Spleen (tissue), 11 donors: ENCODE measurements around the gene TAGLN2. TPM values are rescaled to one million over a fixed set of nuclear protein-coding genes. Genes with fewer than 3 reads are reported as not detected.
A peak's percentile ranks its signal among the peaks of the same experiment; 100 is the strongest.

Source experiments
- DNase-seq: peaks from one replicate; pipeline ENCODE4 v3.0.0-alpha.2; 2020
- H3K27ac ChIP-seq, 8 donors: fragments of 200-600 bp; sonication (generic) in 7 of 8; 1 replicate in 4 of 8; 2 replicates in 4 of 8; pipeline versions ENCODE4 v1.5.0 to v1.8.0; 2016 to 2021; ENCODE audit warnings: inconsistent platforms in 4 of 8, mild to moderate bottlenecking in 4 of 8, moderate library complexity in 1 of 8
- H3K27me3 ChIP-seq, 7 donors: fragments of 200-600 bp; sonication (generic) in 6 of 7; replicated peaks in 1 of 7; 1 replicate in 4 of 7; 2 replicates in 3 of 7; pipeline versions ENCODE4 v1.5.0 to v1.8.0; 2016 to 2021; ENCODE audit warnings: inconsistent platforms in 3 of 7, mild to moderate bottlenecking in 1 of 7
- H3K36me3 ChIP-seq, 6 donors: fragments of 200-600 bp; sonication (generic) in 5 of 6; 1 replicate in 4 of 6; 2 replicates in 2 of 6; pipeline versions ENCODE4 v1.5.0 to v1.8.0; 2016 to 2021; ENCODE audit warnings: inconsistent platforms in 2 of 6
- H3K4me1 ChIP-seq, 6 donors: fragments of 200-600 bp; sonication (generic) in 5 of 6; 1 replicate in 3 of 6; 2 replicates in 3 of 6; pipeline versions ENCODE4 v1.5.0 to v1.8.0; 2016 to 2021; ENCODE audit warnings: inconsistent platforms in 3 of 6
- H3K4me3 ChIP-seq, 8 donors: fragments of 200-600 bp; sonication (generic) in 7 of 8; 1 replicate in 4 of 8; 2 replicates in 4 of 8; pipeline versions ENCODE4 v1.5.0 to v1.8.0; 2016 to 2021; ENCODE audit warnings: inconsistent platforms in 4 of 8, mild to moderate bottlenecking in 4 of 8, moderate library complexity in 2 of 8
- H3K9me3 ChIP-seq, 8 donors: fragments of 200-600 bp; sonication (generic) in 7 of 8; 1 replicate in 4 of 8; 2 replicates in 4 of 8; pipeline versions ENCODE4 v1.5.0 to v1.8.0; 2016 to 2021; ENCODE audit warnings: inconsistent platforms in 4 of 8
- CTCF ChIP-seq, 11 experiments: fragments of 200-600 bp in 7 of 11; fragments of 450-650 bp in 4 of 11; sonication (generic) in 4 of 11; IDR thresholded peaks in 8 of 11; conservative IDR thresholded peaks in 3 of 11; 1 replicate in 7 of 11; 2 replicates in 4 of 11; pipeline versions ENCODE4 v1.4.0 to v1.8.0; 2016 to 2021; ENCODE audit warnings: antibody characterized with exemption in 11 of 11, inconsistent platforms in 4 of 11, mild to moderate bottlenecking in 1 of 11
- POLR2A ChIP-seq, 3 donors: fragments of 450-650 bp; IDR thresholded peaks; one replicate each; pipeline ENCODE4 v1.5.1; 2017; ENCODE audit warnings: antibody characterized with exemption in 3 of 3, mild to moderate bottlenecking in 1 of 3
- POLR2AphosphoS5 ChIP-seq, 3 donors: sonication (generic); formaldehyde crosslinking; IDR thresholded peaks; one replicate each; pipeline ENCODE4 v1.5.1; 2017; ENCODE audit warnings: antibody characterized with exemption in 3 of 3
- WGBS, 5 donors: extraction: QIAGEN DNeasy Blood & Tissue Kit in 3 of 5; methylation state at CpG; one replicate each; pipeline versions ENCODE4 v1.1.5 to v1.1.7; 2013 to 2018; 5-methylcytosine and 5-hydroxymethylcytosine counted together
- intact Hi-C: fragments of 100-400 bp; cut with DNase I; formaldehyde crosslinking; loops from one replicate; pipeline ENCODE4 v1.15.0; 2023; ENCODE audit warnings: low total_unique reads
- polyA plus RNA-seq, 3 donors: library from polyadenylated mRNA; stranded (reverse); fragments of 200-250 nt; gene quantifications; one replicate each; pipeline ENCODE4 v1.2.1, GENCODE V29; 2013
- total RNA-seq, 7 donors: library from RNA; depleted of rRNA in 3 of 7; stranded (reverse); fragments of >200 nt in 3 of 7; fragmentation: NEBNext Ultra II Directional in 4 of 7; extraction: Animal tissue kit (Norgen Biotek cat#: 25700) in 4 of 7; gene quantifications; one replicate each; pipeline versions ENCODE4 v1.1.0 to v1.2.1, GENCODE V29; 2016 to 2021
- donor health status: healthy with polysubstance abuse.
- donor health status: DM: no; HTN: no; CAD: no; lungs with moderate emphysema.
- donor health status: DM: no; HTN: no; CAD: no.
- donor health status: Bipolar disorder and iron deficiency.
- donor health status: healthy.
- donor health status: DM: no; HTN: no; CAD: no.
- donor health status: DM: yes; HTN: yes; CAD: no.

TAGLN2 gene
- total and polyA plus RNA-seq, 10 donors: 341 to 525 (median 411) TPM

DNA sequence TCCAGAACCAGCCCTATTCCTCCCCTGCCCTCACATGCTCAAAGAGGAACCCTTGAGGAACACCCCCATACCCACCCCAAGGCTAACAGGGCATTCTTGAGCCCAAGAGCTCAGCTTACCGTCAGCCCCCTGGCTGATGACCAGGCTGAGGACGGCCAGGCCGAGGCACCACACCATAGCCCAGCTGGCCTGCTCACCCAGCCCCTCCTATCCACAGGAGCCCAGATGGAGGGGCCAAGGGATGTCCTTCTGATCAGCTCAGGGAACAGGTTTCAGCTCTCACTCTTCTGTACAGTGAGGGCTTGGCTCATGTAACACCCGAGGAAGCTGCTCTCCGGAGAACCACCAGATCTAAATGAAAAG is 18.0 kb upstream of the TAGLN2 start:
- H3K27me3 ChIP-seq: peaks cover 0 to 54% (median 21%) of the 10 kb centered on the region in 7 donors
- intact Hi-C loops: no loop called here
- no peak overlapping the region for H3K4me3 ChIP-seq
- DNase-seq: peak; percentile 40
- H3K4me1 ChIP-seq: peaks cover 0 to 18% (median 12%) of the 10 kb centered on the region in 6 donors
- TF ChIP-seq POLR2A (IDR thresholded peaks at IDR 0.05) (no peak), CTCF (IDR thresholded peaks at IDR 0.05 in 8 of 11, conservative IDR thresholded peaks at IDR 0.05 in 3 of 11) (no peak), POLR2AphosphoS5 (IDR thresholded peaks at IDR 0.05) (no peak)
- H3K36me3 ChIP-seq: no peaks in the 10 kb centered on the region
- no peaks in the 10 kb centered on the region for H3K9me3 ChIP-seq
- H3K27ac ChIP-seq: no peak overlapping the region
- 73 to 94% (median 82%) methylated on average over 5 of the region's 5 CpGs for WGBS, 5 donors

DNA sequence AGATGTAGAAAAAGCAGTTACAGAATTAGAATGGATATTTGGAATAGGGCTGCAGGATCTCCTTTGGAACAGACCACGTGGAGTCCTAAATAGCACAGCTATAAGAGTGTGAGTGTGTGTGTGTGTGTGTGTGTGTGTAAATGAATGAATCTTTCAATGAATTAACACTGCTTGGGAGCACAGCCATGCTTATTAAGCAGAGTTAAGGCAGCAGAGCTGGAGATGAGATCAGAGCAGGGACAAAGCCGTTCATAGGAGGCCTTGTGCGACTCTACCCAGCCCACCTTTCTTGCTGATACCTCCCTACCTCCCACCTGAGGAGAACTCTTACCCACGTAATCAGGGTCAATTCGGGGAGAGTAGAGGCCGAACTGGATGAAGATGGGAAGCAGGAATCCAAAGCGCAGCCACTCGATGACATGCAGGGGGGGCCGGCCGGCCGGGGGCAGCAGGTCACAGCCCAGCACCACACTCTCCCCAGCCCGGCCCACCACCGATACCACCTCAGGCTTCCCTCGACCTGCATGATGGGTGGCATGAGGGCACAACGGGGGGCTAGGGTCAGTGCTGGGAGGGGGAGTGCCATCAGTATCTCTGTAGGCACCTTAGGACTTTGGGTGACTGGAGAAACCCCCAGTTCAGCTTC is 17.4 kb upstream of the TAGLN2 start:
- Histone ChIP-seq H3K4me3 (no peak overlapping the region), H3K36me3 (no peaks in the 10 kb centered on the region), H3K4me1 (peaks cover 0 to 23% (median 15%) of the 10 kb centered on the region in 6 donors), H3K27me3 (peaks cover 0 to 54% (median 21%) of the 10 kb centered on the region in 7 donors), H3K27ac (no peak overlapping the region), H3K9me3 (no peaks in the 10 kb centered on the region)
- WGBS, 5 donors: 85 to 92% (median 90%) methylated on average over 15 of the region's 15 CpGs
- TF ChIP-seq CTCF (IDR thresholded peaks at IDR 0.05 in 8 of 11, conservative IDR thresholded peaks at IDR 0.05 in 3 of 11) (no peak), POLR2AphosphoS5 (IDR thresholded peaks at IDR 0.05) (no peak), POLR2A (IDR thresholded peaks at IDR 0.05) (no peak)
- intact Hi-C loops: no loop called here
- peak; percentile 33 for DNase-seq

DNA sequence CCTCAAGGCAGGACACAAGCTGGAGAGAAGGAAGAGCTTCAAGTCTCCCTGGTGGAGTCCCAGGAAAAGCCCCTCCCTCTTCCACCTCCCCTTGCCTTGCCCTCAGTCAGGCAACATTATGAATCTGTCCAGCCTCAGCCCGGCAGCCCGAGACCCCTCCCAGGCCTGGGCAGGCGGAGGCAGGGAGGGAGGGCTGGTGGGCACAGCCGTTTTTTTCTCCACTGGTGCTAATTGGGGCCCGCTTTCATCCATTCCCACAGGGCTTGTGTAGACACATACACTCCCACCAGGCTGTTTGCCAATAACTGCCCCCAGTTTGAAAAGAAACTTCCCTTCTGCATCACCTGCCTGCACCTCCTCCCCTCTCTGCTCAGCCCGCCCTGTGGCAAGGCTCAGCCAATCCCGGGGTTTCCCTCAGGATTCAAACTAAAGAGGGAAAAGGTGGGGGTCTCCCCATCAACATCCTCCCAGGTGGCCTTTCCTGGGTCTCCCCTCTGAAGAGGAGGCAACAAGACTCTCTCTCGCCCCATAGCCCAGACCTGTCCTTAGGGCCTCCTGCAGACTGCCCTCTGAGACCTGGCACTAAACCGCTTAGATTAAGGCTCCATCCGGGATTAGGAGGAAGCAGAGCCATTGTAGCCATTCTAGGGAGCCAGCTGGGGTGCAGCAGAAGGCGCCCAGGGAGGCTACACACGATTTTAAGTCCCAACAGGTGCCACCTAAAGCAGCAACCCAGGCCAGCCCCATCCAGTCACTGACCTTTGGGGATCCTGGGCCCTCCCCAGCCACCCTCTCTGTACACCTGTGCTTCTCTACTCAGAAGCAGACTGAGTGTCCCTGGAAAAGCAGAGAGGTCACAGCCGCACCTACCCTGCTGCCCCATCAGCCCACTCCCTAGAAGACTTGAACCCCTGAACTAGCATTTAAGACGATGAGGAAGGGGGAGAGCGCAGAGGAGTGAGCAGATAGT is 16.6 kb upstream of the TAGLN2 start:
- peak; percentile 52 for DNase-seq
- Histone ChIP-seq H3K27ac (no peak overlapping the region), H3K4me3 (no peak overlapping the region), H3K9me3 (no peaks in the 10 kb centered on the region), H3K4me1 (peaks cover 5 to 31% (median 23%) of the 10 kb centered on the region in 6 donors), H3K36me3 (no peaks in the 10 kb centered on the region), H3K27me3 (peaks cover 0 to 62% (median 21%) of the 10 kb centered on the region in 7 donors)
- intact Hi-C loops: no loop called here
- WGBS, 5 donors: 77 to 88% (median 81%) methylated on average over 12 to 15 of the region's 15 CpGs
- no peak for TF ChIP-seq CTCF (IDR thresholded peaks at IDR 0.05 in 8 of 11, conservative IDR thresholded peaks at IDR 0.05 in 3 of 11)

DNA sequence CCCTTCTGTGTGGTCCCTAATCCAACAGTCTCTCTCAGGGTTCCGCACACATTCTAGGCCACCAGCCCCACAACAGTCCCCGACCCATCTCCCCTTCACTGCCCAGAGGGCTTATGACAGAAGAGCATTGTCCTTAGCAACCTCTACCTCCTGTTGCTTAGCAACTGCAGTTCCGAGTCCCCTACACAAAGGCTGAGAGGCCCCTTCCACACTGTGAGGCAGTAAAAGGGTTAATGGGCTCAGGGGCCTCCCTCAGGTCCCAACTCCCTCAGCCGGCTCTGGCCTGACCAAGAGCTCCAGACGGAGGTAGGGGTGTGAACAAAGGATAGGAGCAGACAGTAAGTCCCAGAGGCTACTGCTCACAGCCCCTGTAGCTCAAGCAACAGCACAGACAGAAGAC is 15.8 kb upstream of the TAGLN2 start:
- 86 to 96% (median 87%) methylated on average over 5 of the region's 5 CpGs for WGBS, 5 donors
- peaks cover 13 to 38% (median 30%) of the 10 kb centered on the region in 6 donors for H3K4me1 ChIP-seq
- H3K27me3 ChIP-seq: peaks cover 0 to 58% (median 21%) of the 10 kb centered on the region in 7 donors
- no peaks in the 10 kb centered on the region for H3K36me3 ChIP-seq
- no peaks in the 10 kb centered on the region for H3K9me3 ChIP-seq
- TF ChIP-seq CTCF (IDR thresholded peaks at IDR 0.05 in 8 of 11, conservative IDR thresholded peaks at IDR 0.05 in 3 of 11) (no peak), POLR2A (IDR thresholded peaks at IDR 0.05) (no peak), POLR2AphosphoS5 (IDR thresholded peaks at IDR 0.05) (no peak)
- no peak overlapping the region for H3K4me3 ChIP-seq
- no peak overlapping the region for H3K27ac ChIP-seq
- intact Hi-C loops: no loop called here
- DNase-seq: no peak
